ENCODE results near the gene KEAP1.
"Not testable (repeated sequence)": the region's sequence is repeated elsewhere in the genome, so short reads cannot be mapped to it uniquely, and the experiment has no call there.

KEAP1 gene

DNA sequence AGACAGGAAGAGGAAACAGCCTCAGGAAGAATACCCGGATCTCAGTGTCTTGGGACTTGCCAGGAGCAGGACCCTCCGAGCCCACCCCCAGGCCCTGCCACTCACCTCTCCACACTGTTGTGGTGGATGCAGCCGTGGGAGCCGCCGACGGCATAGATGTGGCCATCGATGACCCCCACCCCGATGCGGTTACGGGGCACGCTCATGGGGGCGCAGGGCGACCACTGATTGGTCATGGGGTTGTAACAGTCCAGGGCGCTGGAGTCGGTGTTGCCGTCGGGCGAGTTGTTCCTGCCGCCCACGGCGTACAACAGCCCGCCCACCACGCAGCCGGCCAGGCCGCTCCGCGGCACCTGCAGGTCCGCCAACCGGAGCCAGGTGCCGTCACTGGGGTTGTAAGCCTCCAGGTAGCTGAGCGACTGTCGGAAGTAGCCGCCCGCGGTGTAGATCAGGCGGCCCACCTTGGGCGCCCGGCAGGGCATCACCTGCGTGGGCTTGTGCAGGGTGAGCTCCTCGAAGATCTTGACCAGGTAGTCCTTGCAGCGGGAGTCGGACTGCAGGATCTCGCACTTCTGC is 11.6 kb downstream of the KEAP1 start:
- DNase-seq, result no peak

- no peak for DNase-seq
These were observed 16.6 kb downstream of the KEAP1 start for GRCh38 chr19:10486551-10486950.

DNA sequence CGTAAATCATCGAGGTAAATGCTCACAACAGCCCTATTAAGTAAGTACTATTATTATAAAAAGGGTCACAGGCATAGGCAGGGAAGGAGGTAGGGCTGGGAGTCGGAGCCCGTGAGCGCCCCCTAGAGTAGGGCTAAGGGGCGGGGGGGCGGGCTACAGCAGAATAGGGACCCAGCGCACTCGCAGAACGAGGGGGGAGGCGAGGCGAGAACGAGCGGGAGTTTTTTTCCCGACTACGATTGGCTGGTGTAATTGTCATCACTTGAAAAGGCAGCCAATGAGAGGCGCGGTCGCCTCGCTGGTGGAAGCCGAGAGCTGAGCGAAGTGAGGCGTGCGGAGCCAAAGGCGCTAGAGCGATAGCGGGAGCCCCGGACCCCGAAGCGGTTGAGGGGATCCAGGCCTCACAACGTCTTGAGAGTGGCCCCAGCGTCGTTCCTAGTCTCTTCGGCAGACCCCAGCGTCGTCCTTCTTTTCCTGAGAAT is 24.2 kb downstream of the KEAP1 start:
- peak; percentile 85 for DNase-seq

- DNase-seq, result no peak
These were observed 24.7 kb downstream of the KEAP1 start for GRCh38 chr19:10478476-10478875.

DNA sequence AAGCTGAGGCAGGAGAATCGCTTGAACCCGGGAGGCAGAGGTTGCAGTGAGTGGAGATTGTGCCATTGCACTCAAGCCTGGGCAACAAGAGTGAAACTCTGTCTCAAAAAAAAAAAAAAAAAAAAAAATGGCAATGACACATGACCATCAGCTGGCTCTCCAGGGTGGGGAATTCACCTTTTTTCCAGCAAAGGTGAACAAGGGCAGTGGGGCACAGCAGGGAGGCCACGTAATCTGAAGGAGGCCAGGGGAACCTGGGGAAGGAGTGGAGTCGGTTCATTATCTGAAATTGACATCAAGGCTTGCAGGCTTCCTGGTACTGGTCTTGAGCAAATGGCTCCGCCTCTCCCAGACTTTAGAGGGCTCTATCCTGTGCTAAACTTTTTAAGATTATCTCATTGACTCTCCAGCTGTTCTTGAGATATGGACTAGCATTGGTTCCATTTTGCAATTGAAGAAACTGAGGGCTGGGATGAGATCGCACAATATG is 28.1 kb downstream of the KEAP1 start:
- no peak for DNase-seq

DNA sequence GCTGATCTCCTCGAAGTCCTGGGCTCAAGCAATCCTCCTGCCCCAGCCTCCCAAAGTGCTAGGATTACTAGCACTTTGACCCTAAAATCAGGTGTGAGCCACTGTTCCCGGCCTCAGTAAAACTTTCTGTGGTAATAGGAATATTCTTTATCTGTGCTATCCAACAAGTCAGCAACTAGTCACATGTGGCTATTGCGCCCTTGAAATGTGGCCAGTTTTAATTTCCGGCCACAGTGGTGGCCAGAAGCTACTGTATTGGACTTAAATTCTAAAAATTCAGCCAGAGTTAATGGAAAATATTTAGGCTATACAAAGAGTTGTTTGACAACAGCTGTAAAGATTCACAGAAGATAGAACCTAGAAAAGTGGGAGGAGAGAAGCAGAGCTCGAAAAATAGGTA is 30.0 kb downstream of the KEAP1 start:
- no peak for DNase-seq

GRCh38 chr19:10471909-10472308 is 31.2 kb downstream of the KEAP1 start:
- DNase-seq, result no peak

DNA sequence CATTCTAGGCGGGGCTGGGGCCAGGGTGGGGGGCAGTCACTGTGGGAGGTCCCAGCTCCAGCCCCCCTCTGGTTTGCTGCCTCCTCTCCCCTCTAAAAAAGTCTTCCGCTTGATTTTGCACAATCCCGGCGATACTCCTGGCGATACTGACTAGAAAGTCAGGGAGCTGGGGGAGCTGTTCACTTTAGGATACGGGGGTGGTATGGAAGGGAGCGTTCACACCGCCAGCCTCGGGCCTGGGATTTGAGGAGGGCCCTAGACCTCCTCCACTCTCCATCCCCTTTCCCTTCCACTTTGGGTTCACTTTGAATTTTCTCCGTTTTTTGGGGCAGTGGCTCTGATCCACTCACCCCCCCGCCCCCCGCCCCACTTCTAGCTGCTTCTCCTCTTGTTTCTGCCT is 35.0 kb downstream of the KEAP1 start:
- no peak for DNase-seq

GRCh38 chr19:10467104-10467706 is 36.0 kb downstream of the KEAP1 start:
- no peak for DNase-seq

DNA sequence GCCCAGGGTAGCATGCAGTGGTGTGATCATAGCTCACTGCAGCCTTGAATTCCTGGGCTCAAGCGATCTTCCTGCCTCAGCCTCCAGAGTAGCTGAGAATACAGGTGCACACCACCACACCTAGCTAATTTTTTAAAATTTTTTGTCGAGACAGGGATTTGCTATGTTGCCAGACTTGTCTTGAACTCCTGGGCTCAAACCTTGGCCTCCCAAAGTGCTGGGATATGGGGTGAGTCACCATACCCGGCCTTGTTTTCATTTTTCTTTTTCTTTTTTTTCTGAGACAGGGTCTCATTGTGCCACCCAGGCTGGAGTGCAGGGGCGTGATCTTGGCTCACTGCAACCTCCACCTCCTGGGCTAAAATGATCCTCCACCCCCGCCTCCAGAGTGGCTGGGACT is 38.7 kb downstream of the KEAP1 start:
- DNase-seq, result no peak

GRCh38 chr19:10462557-10462956 is 40.6 kb downstream of the KEAP1 start:
- no peak for DNase-seq

DNA sequence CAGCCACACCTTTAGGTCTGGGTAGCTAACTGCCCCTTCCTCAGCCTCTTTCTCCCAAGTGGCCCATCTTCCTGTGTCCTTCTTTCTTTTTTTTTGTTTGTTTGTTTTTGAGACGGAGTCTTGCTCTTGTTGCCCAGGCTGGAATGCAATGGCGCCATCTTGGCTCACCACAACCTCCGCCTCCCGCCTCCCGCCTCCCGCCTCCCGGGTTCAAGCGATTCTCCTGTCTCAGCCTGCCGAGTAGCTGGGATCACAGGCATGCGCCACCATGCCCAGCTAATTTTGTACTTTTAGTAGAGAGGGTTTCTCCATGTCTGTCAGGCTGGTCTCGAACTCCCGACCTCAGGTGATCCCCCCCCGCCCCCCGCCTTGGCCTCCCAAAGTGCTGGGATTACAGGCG is 41.1 kb downstream of the KEAP1 start:
- DNase-seq, result not testable (repeated sequence)

GRCh38 chr19:10461047-10461949 is 41.9 kb downstream of the KEAP1 start:
- peak; percentile 91 for DNase-seq

- peak; percentile 77 for DNase-seq
These were observed 42.5 kb downstream of the KEAP1 start for GRCh38 chr19:10460714-10461046.

DNA sequence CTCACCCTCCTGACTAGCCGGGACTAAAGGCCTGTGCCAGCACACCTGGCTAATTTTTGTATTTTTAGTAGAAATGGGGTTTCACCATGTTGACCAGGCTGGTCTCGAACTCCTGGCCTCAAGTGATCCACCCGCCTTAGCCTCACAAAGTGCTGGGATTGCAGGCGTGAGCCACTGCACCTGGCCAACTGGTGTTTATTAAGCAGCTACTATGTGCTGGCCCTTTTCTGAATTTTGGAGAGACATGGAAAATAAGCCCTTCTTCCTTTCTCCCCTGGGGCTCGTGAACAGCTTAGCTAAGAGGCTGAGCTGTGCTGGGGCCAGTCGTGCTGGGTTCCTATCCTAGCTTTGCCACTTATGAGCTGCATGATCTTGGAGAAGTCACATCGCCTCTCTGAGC is 44.4 kb downstream of the KEAP1 start:
- DNase-seq, result not testable (repeated sequence)

DNA sequence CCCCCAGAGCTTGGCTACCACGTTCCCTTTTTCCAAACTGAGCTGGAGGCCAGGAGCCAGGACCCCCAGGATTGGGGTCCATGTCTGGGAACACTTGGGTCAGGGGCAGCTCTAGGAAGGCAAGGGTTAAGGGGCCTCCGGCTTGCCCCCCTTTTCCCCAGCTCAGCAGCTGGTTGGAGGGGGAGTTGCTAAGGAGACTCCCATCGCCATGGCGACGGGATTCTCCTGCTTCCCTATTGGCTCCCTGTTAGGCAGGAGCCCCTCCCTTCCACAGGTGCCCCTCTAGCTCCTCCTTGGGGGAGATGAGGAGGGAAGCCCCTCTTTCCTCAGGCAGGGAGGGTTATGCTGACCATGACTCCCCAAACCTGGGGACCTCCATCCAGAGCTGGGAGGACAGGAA is 48.9 kb downstream of the KEAP1 start:
- peak; percentile 84 for DNase-seq

DNA sequence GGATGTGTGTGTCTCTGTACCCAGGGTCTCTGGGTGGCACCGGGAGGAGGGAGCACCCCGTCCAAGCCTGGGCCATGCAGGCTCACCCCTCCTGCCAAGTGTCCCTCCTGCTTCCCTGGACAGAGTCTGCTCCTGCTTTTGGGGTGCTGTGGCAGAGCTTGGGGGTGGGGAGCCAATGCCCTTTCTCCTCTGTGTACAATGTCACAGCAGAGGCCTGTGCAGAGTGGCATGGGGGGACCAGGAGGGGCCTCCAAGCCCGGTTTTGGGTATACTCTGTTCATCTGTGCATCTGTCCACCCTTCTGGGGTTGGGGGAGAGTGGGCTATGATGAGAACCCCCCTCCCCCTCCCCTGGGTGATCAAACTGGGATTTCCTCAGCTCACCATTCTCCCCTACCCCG is 49.3 kb downstream of the KEAP1 start:
- DNase-seq, result peak; percentile 44

- DNase-seq, result peak; percentile 39
These were observed 50.2 kb downstream of the KEAP1 start for GRCh38 chr19:10452726-10453618.

DNA sequence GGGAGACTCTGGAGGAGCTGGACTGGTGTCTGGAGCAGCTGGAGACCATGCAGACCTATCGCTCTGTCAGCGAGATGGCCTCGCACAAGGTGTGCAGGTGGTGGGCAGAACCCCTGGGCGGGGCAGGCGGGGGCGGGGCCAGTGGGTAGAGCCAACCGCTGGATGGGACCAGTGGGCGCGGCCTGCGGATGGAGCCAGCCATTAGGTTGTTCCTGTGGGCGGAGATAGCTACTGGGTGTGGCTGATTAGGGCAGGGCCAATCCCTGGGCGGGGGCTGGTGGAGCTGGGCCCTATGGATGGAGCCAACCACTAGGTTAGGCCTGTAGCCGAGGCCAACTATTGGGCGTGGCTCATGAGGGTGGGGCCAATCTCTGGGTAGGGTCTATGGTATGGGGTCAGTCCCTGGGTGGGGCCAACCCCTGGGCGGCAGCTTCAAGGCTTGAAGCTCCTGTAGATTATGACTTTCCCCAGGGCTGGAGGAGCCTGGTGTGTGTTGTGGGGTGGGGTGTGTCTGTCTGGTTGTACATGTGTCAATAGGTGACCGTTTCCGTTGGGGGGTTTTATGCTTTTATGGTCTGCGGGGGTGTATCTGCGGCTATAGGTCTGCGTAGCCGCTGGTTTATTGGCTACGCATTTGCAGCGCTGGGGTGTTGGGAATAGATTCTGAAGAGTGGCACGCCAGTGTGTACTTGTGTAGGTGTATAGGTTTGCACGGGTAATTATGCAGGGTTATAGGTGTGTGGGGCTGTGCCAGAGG is 52.1 kb downstream of the KEAP1 start:
- DNase-seq, result no peak

DNA sequence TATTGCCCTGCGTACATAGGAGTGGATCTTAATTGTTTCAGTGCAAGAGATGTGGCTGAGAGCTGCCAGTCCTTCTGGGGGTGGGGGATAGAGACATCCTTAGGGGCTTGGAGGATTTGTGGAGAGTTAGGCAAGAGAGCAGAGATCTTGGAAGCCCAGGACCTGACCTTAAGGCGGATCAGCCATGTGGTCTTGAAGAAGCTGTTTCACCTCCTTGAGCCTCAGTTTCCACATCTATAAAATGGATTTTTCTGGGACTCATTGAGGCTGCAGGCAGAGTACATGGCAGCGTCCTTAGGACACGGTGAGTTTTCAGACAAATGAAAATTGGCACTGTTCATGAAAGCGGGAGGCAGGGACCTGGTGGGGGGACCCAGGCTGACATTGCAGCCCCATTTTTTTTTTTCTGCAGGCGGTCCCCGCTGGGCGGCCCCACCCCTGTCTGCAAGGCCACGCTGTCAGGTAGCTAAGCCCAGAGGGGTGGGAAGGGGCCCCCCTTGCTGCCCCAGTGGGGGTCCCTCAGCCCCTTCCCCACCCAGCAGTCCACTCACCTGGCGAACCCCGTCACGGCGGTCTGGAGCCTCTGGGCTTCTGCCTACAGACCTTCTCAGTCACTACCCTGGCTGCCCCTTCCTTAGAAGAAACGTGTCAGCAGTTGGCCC is 52.8 kb downstream of the KEAP1 start:
- no peak for DNase-seq

GRCh38 chr19:10449037-10449436 is 54.1 kb downstream of the KEAP1 start:
- DNase-seq, result no peak
